HG03457 (cell line): Measurements from ENCODE around the gene CSPG4.
A peak's percentile ranks its signal among the peaks of the same experiment; 100 is the strongest.
"Not testable (repeated sequence)": the region's sequence is repeated elsewhere in the genome, so short reads cannot be mapped to it uniquely, and the experiment has no call there.

Experiments
- ATAC-seq: cut with Tn5 transposase; IDR thresholded peaks from one replicate; pipeline ENCODE4 v1.9.1; 2021; ENCODE audit warnings: moderate number of reproducible peaks; ENCODE audit not compliant: unreplicated experiment

CSPG4 gene

DNA sequence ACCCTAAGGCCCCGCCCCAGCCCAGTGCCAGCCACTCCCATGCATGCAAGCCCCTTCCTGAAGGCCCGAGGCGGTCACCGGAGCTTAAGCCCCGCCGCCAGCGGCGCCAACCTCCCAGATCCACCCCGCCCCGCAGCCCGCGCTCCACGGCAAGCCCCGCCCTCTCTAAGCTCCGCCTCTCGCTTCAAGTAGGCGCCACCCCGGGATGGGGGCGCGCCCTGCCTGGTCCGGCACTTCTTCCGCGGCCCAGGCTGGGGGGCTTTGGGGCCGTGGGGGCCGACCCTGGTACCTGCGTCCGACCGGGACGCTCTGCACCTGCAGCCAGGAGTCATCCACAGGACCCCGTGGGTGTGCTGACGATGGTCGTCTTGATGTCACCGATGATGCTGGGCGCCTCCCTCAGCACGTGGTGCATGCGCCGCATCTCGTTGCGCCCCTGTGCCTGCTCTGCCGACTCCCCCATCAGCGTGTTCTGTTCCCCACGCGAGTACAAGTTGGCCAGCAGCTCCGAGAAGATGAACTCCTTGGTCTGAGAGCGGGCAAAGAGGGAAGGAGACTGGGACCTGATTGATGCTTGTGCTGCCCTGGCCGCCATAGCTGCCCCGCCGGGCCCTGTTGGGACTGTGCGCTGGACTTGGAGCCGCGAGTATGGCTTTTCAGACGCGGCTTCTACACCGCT is 26.1 kb upstream of the CSPG4 start:
- peak; percentile 91 for ATAC-seq

DNA sequence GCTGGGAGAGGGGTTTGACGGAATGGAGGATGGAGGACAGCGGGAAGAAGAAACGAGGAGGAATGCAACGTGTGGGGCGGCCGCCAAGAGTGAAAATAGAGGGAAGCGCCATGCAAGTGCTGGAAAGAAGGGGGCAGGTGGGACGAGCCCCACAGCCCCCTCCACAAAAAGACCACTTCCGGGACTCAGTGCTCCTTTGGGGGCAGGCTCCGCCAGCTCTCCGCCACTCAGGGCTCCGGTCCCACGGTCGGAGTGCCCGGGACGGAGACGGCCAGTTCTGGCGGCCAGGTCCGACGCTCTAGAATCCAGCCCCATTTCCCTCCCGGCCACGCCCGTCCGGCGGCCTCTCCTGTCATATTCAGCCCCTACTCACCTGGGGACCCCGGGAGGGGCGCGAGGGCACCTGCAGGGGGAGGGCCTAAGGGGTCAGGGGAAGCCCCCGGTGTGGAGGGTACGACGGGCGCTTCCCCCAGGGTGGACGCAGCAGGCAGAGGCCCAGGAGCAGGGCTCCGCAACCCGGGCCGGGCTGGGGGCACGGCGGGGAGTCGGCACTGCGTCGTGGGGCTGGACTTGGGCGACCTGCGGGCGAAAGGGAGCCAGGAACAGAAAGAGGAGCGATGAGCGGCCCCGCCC is 25.5 kb upstream of the CSPG4 start:
- ATAC-seq = no peak

DNA sequence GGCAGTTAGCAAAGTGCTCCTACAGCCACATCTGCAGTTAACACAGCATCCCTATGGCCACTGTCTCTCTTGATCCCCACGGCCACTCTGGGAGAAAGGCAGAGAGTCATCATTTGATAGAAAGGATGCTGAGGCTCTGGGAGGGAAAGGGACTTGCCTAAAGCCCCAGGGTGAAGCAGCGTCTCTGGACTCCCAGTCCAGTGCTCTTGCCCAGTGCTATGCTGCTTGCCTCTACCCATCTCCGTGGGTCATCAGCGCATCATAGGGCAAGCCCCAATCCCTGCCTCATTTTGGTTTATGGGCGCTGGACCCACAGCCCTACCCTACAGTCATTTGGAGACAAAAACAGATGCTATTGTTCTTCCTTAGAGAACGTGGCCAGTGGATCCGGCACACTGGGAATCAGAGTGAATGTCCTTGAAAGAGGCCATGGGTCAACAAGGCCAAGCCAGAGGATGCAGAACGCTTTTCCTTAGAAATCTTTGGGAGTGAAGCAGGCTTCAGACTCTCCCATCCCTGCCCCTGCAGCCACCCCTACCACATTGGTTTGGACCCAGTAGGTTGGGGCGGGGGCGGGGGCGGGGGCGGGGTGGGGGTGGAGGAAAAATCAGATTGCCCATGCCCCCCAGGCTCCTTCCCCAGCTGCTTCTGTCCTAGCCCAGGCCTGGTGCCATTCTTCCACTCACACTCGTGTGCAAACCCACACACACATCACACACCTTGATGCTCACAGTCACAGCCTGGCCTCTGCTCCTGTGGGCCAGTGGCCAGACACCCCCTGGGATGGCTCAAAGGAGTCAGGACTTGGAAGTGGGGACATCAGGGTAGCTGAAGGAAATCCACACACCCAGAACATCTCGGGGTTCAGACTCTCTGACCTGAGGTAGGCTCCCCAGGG is 24.7 kb upstream of the CSPG4 start:
- ATAC-seq = not testable (repeated sequence)

DNA sequence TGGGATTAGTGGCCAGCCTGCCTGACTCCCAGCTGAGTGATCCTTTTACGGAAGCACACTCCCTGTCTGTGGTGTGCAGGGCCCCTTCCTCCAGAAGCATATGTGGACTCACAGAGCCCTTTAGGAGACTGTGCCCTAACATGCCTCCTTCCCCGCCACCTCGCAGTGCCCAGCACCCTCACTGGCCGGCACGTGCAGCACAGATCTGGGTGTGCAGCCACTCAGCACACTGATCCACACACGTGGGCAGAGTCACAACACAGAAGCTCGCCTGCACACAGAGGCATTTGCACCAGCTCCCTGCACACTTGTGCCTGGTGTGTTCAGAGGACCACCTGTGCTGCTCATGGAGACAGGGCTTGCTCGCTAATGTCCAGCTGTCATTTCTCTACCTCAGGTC is 23.6 kb upstream of the CSPG4 start:
- no peak for ATAC-seq

DNA sequence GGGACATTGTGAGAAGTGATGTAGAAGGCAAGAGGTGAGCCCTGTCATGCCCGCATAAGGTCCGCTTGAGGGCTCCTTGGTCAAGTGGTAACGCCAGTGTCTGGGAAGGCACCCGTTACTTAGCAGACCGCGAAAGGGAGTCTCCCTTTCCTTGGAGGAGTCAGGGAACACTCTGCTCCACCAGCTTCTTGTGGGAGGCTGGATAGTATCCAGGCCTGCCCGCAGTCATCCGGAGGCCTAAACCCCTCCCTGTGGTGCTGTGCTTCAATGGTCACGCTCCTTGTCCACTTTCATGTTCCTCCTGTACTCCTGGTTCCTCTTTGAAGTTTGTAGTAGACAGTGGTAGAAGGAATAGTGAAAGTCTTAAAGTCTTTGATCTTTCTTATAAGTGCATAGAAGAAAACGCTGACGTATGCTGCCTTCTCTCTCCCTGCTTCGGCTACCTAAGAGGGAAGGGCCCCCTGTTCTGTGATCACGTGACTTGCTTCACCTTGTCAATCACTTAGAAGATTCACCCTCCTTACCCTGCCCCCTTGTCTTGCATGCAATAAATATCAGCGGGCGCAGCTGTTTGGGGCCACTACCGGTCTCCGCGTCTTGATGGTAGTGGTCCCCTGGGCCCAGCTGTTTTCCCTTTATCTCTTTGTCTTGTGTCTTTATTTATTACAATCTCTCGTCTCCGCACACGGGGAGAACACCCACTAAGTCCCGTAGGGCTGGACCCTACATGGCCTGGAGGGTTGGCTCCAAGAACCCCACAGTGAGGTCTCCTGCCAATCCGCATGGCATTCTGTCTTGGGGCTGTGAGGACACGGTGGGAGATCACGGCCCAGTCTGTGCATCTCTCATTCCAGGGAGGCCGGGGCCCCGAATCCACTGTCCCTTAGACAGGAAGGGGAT is 22.5 kb upstream of the CSPG4 start:
- not testable (repeated sequence) for ATAC-seq

DNA sequence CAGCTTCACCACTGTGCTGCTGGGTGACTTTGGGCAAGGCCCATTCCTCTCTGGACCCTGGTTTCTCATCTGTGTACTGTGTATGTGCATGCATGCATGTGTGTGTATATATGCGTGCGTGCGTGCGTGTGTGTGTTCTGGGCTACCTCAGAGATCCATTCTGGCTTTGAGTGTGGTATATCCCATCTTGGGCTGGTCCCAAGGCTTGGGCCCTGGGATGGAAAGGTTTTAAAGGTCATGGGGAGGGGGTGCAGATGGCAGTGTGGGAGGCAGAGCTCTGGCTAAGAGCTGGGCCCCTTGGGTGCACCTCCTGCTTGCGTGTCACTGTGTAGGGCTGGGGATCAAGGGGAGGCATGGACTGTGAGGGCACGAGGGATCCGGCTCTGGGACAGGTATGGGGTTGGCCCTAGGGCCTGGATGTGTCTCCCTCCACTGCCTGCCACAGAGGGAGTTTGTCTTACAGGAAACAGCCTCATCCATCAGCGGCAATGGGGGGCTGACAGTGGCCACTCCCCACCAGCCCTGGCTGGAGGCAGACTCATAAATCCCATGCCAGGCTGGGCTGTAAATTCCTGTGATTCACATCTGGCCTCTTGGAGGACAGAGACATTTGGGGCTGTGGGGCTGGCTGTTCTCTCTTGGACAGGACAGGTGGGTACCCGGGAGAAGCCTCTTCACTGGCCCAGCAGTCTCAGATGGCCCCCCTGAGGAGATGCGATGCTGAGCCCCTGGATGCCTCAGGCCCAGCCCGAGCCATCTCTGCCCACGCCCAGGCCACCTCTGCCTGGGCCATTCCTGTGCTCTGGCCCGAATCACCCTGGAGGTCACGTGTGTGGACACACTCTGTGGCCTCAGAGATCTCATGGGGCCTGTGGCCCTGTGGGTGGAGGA is 21.4 kb upstream of the CSPG4 start:
- ATAC-seq = no peak

DNA sequence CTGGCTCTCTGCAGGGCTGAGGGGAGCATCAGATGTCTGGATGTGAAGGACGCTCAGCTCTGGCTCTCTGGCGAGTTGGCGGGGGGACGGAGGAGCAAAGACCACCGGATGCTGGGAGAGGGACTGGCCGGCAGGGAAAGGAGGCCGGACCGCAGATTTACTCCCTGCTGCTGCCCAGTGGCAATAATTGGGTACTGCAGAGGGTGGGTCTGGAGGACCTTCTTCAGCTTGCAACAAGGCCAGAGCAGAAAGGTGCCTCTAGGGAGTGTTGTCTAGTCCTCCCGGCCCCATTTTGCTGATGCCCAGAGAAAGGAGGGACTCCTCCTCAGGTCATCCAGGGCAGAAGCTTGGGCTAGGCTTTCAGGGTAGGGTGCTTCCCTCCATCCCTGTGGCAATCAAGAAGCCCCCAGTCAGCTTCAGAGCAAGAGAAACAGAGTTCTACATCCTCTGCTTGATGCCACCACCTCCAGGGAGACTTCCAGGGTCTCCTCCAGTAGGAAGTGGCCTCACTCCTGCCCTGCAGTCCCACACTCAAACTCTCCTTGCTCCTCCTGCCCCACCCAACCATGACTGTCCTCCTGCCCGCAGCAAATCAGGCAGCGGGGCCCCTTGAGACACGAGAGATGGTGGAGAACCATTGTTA is 20.3 kb upstream of the CSPG4 start:
- ATAC-seq = no peak

DNA sequence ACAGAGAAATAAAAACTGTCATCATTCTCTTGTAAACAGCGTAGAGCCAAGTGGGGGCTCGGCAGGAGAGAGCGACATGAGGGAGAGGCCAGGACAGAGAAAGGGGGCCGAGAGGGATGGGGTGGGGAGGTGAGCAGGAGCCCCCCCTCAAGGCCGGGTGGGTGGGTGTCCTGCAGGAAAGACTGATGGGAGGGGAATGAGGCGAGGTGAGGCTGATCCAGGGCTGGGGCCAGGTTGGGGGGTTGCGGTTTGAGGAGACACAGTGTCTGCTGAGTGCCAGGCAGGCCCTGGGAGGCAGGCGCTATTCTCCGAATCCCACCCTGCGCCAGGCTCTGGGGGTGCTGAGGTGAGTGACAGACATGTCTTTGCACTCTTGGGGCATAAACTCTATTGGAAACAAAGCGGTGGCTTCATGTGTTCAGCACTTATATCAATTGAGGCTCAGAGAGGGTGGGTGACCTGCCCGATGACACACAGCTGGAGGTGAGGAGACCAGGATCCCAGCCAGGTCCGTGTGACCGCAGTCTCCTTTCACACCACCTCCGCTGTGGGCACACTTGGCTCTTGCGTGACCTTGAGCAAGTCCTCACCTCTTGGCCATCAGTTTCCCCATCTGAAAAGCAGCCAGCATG is 19.6 kb upstream of the CSPG4 start:
- no peak for ATAC-seq

DNA sequence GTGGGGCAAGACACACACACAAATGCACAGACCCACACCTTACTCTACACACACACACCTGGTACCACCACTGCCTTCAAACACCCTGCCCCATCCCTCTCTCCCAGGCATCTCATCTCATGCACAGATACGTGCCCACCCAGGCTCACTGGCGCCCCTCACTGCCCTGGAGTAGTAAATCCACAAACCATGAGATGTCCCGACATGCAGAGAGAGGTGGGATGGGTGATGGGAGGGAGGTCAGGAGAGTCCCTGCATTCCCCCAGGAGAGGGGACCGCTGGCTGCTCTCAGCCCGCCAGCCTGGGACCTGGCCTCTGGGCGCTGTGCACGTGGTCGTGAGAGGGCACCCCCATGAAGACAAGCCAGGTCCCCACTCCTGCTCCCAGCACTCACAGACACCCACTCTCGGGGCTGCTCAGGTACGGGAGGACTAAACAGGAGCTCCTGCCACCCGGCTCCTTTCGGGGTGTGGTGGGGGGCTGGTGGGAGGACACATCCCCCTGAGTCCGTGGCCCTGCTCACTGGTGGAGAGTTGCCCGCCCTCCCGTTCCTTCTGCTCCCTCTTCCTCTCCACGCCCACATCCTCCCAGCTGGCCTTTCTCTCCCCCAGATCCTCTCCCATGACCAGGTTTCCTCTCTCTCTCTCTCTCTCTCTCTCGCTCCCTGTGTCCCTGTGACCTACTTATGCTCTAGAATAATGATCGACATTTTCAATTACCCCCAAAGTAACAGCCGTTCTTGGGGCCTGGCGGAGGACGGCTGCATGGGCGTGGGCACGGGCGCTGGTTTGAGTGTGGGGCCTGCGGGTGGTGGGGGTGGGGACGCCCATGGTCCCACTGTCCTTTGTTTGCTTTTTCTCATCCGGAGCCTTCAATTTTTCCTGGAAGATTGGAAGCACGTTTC is 18.9 kb upstream of the CSPG4 start:
- ATAC-seq = no peak

DNA sequence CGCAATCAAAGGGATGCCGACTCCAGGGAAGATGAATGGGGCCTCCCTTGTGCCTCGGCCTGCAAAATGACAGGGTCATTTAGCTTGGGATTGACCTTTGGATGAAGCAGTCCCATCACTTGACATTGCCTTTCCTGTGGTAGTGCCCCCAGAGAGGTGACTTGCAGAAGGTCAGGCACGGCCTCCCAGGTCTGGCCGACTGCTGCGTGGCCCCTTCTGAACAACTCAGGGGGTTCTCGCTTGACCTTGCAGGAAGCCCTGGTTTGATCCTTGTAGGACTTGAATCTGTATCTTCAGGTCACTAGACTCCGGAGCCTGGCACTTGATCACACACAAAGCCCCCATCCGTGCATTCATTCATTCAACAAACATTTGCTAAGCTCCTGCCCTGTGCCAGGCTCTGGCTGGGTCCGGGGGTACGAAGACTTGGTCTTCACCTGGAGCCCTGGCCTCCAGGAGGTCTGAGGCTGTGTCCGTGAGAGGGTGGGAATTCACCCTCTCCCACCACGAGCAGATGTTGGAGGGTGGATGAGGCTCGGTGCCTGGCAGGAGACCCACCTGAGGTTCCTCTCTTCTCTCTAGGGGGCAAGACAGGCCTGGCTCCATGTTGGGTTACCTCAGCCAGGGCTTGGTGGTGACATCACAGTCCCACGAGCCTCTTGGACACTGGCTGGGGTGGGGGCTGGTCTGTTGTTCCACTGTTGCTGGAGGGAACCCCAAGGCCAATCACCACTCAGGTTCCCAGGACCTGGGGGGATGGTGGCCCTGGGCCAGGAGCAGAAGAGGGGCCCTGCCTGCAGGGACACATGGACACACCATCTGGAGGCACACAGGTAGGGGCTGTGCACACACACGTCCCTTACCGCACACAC is 18.0 kb upstream of the CSPG4 start:
- ATAC-seq = not testable (repeated sequence)

DNA sequence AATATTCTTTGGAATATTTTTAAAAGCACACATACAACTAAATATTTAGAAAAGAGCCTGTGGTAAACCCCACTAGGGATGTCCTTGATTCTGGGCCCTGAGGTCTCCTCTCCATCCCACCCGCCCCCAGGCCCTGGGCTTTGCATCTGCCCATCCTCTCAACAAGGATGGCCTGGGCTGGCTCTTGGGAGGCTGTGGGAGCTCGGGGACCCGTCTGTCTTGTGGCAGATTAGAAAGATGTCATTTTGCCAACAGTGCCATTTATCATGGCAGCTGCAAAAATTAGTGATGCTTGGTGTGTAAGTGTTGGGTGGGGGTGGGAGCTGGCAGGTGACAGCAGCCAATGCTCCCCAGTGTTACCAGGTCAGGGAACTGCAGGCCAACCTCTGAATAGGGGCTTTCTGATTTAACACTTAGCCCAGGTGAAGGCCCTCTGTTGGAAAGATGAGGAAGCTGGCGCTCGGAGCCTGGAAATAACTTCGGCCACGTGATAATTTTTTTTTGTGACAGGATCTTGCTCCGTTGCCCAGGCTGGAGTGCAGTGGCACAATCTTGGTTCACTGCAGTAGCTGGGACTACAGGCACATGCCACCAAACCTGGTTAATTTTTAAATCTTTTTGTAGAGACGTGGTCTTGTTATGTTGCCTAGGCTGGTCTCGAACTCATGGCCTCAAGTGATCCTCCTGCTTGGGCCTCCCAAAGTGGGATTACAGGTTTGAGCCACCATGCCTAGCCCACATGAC is 16.9 kb upstream of the CSPG4 start:
- ATAC-seq = no peak

DNA sequence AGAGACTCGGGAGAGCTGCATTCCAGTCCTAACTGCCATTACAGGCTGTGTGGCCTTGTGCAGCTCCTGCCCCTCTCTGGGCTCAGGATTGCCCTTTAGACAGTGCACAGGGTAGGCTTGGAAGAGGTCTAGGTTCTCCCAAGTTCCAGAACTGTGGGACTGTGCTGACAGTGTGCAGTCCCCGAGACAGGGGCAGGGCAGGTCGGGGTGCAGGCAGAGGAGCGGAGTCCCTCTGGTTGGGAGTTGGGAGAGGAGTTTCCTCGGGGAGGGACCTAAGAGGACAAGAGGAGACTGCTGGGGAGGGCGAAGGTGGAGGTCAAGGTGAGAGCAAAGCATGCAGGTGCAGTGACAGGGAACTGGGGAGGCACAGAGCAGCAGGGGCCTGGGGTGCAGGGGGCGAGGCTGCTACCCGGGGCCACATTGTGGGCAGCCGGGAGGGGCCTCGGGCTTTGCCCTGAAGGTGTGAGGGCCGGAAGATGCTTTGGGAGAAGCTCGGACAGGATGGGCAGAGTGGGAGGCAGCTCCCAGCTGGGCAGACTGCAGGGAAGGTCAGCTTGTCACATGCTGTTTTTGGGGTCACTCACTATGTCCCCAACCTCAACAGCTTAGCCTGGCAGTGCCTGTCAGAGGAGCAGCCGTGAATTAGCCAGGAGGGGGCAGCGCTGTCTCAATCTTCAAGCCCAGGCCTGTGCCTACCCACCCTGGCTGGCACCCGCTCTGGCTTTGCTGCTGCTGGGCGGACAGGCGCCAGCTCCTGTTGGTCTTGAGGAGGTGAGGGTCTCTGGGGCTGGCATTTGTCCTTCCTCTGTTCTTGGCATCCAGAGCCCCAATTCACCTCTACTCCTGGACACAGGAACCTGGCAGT is 15.4 kb upstream of the CSPG4 start:
- no peak for ATAC-seq

DNA sequence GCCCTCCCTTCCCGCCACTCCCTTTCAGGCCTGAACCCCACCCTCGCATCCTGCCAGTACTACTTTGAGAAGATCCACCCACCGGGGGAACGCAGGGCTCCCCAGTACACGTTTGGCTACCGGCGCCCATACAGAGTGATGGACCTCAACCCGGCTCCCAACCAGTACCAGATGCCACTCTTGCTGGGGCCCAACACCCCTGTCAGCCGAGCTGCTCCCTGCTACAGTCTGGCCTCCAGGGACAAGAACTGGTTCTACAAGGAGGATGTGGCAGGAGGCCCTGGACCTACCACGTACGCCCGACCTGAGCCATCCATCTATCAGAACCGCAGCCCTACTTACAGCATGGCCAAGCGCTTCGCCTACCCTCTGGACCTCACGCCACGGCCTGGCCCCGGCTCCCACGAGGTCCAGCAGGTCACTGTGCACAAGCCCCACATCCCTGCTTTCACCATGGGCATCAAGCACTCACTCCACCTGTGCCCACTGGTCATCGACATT is 14.4 kb upstream of the CSPG4 start:
- no peak for ATAC-seq

DNA sequence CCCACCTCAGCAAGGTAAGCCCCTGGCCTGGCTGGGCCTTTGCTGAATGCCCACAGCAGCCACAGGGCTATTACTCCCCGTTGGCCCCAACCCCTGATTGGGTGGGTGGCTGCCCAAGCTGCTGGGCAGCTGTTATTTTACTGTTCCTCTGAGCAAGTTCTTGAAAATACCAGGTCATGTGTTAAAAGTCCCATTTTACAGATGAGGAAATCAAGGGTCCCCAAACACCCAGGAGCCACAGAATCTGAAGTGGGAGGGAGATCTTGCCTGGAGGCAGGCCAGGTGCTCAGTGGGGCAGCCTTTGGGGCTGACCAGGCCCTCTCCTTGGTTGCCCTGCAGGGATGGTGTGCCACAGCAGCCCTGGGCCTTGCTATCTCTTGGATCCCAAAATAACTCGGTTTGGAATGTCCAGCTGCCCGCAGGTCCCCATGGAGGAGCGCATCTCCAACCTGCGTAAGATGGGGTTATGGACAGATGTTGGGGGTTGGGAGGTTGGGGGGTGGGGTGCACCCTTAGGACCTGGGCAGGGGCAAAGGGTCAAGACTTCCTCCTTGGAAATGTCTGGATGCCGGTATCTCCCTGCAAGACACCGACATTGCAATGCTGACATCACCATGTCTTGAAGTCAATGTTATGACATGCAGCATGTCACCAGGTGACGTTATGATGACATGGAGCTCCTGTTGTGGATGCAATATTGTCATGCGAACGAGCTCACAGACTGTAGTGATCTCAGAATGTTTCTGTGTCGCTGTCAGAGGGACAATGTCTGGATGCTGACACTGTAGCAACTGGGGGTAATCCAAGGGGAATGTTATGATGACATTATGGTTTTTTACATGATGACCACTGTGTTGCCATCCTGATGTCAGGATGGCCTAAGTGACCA is 13.3 kb upstream of the CSPG4 start:
- ATAC-seq = no peak
